22Rv1 (cell line): ENCODE results near the gene ASCL2.

Experiments
- H3K27ac ChIP-seq: fragments of 450-650 bp; 2 replicates; pipeline ENCODE4 v1.5.1; 2017
- ZFX ChIP-seq: fragments of 450-650 bp; IDR thresholded peaks from 2 replicates; pipeline ENCODE4 v1.6.1; 2017; ENCODE audit warnings: antibody characterized with exemption, borderline replicate concordance
- TF ChIP-seq, protein P1 (sequence below): fragments of 450-650 bp; IDR thresholded peaks from 2 replicates; pipeline ENCODE4 v1.5.1; 2017; ENCODE audit warnings: mild to moderate bottlenecking

The ASCL2 gene

GRCh38 chr11:2302896-2303626 is 32.7 kb upstream of the ASCL2 start:
- TF ChIP-seq ZFX, result no peak
- H3K27ac ChIP-seq, result no peak overlapping the region

- no peak overlapping the region for H3K27ac ChIP-seq
- TF ChIP-seq, protein P1, sequence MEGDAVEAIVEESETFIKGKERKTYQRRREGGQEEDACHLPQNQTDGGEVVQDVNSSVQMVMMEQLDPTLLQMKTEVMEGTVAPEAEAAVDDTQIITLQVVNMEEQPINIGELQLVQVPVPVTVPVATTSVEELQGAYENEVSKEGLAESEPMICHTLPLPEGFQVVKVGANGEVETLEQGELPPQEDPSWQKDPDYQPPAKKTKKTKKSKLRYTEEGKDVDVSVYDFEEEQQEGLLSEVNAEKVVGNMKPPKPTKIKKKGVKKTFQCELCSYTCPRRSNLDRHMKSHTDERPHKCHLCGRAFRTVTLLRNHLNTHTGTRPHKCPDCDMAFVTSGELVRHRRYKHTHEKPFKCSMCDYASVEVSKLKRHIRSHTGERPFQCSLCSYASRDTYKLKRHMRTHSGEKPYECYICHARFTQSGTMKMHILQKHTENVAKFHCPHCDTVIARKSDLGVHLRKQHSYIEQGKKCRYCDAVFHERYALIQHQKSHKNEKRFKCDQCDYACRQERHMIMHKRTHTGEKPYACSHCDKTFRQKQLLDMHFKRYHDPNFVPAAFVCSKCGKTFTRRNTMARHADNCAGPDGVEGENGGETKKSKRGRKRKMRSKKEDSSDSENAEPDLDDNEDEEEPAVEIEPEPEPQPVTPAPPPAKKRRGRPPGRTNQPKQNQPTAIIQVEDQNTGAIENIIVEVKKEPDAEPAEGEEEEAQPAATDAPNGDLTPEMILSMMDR, result no peak
- TF ChIP-seq ZFX, result no peak
Observed at GRCh38 chr11:2302306-2302895, 32.0 kb upstream of the ASCL2 start.

GRCh38 chr11:2301631-2302305 is 31.4 kb upstream of the ASCL2 start, which contains the start of the genes C11orf21 and TSPAN32:
Gene C11orf21, minus strand, starts transcription at chr11:2301918. Its CDS starts 110 bp downstream, at chr11:2301808.
Gene TSPAN32, plus strand, starts transcription at chr11:2302013. Its CDS starts 137 bp downstream, at chr11:2302150.
- TF ChIP-seq, protein P1, result no peak
- TF ChIP-seq ZFX, result no peak
- no peak within 1 kb of the TSS for H3K27ac ChIP-seq

DNA sequence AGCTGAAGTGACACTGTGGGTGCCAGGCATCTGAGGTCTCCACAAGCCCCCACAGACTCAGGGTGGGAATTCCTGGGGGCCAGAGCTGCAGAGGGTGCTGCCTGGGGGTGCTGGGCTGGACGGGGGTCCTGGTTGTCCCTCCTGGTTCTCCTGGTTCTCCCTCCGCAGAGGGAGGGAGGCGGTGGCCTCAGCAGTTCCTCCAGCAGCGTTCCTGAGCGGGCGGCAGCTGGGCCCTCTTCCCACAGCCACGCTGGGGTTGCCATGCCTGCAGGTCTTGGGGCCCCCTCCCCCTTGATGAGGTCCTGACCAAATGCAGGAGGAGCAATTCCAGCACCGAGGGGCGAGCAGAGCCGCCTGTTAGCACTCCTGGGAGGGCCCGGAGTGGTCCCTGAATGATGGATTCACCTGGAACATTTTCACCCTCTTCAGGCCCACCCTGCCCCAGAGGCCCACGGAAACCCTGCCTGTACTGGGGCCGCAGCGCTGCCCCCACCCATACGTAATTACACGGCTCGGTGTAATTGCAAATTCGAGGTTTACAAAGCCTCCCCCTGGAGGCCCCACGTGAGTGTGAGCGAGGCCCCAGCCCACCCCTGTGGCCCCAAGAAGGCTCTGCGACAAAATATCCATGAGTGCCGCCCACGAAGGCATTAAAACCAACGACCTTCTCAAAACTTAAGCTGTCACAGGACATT is 30.7 kb upstream of the ASCL2 start:
- TF ChIP-seq, protein P1, result no peak
- no peak for TF ChIP-seq ZFX
- no peak overlapping the region for H3K27ac ChIP-seq

DNA sequence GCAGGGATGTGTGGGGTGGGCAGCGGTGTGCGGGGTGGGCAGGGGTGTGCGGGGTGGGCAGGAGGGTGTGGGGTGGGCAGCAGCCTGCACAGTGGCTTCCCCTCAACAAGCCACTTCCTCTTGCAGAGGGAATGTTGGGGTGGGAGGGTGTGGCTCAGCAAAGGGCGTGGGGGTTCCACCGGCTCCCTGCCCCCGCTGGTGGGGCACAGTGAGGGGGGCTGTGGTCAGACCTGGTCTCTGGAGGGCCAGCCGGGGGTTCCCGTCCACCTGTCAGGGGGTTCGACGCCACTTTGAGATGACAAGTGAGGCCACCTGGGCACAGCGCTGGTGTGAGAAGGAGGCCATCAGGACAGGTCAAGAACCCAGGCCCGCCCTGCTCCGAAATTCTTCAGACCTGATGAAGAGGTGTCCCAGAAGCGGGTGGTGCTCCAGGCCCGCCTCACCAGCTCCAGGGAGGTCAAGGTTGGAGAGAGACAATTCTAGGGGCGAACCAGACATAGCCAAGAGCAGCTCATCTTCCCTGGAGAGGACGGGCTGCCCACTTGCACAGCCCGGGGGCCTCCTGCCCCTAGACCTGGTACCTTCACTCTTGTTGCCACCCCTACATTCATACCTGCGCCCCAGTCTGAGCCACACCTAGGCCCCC is 30.0 kb upstream of the ASCL2 start:
- H3K27ac ChIP-seq, result no peak overlapping the region
- TF ChIP-seq ZFX, result no peak
- TF ChIP-seq, protein P1, result no peak

- no peak overlapping the region for H3K27ac ChIP-seq
- TF ChIP-seq, protein P1, result no peak
- TF ChIP-seq ZFX, result no peak
Observed at GRCh38 chr11:2299773-2300172, 29.4 kb upstream of the ASCL2 start.
